ENCODE results near the gene NR4A2. TPM values are rescaled to one million over a fixed set of nuclear protein-coding genes. Genes with fewer than 3 reads are reported as not detected.
A peak's percentile ranks its signal among the peaks of the same experiment; 100 is the strongest.

Gene NR4A2
- total and polyA plus RNA-seq, 2 experiments from 2014 or later, result 2.3 to 4.5 TPM

DNA sequence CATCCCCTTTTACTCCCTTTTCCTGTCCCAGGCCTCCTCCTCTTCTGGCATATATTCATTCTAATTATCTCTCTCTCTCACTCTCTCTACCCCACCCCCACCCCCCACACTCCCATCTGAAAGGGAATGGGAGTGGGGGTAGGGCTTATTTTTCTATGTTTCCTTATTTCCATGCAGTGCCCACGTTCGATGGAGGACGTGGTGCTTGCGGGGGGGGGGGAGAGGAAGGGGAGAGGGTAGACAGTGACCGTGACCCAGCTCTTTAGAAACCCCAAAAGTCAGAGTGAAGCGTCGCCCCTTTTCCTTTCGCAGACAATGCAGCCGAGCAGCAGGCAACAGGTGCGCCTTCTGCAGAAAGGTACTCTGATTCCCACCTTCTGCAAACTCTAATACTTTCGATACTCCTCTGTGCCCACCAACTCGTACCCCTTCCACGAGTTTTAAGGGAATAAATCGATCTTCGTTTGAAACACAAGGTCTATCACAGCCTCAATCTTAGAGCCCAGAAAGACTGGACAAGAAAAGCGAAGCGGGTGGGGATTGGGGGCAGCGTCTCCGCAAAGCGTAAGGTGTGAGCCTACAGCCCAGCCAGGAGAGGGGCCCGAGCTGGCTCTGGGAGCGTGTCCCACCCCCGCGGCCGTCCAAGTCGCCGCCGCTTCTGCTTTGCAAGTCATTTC, 891 bp upstream of the NR4A2 start:
- peak overlapping the region; percentile 90 for H3K4me2 ChIP-seq
- H3K4me1 ChIP-seq (ENCODE audit: insufficient read depth), result peaks cover 5% of the 10 kb centered on the region
- H3K36me3 ChIP-seq (replicated peaks; ENCODE audit: insufficient read depth, low read depth), result no peaks in the 10 kb centered on the region
- no peak for DNase-seq (ENCODE audit: low spot score)
- H3K9me2 ChIP-seq (replicated peaks; ENCODE audit: insufficient read depth), result no peaks in the 10 kb centered on the region
- H3K79me2 ChIP-seq, result peaks cover 15% of the 10 kb centered on the region
- no peaks in the 10 kb centered on the region for H4K20me1 ChIP-seq (ENCODE audit: insufficient read depth, poor library complexity, severe bottlenecking)
- H3K27ac ChIP-seq, result peak overlapping the region; percentile 96
- peaks cover 28% of the 10 kb centered on the region for H3K27me3 ChIP-seq
- WGBS (ENCODE audit: low lambda C conversion rate, missing lambda C conversion rate), result 2% methylated on average over 24 of the region's 28 CpGs
- H3K9me3 ChIP-seq (ENCODE audit: low read depth), result no peaks in the 10 kb centered on the region
- TF ChIP-seq EZH2phosphoT487 (IDR thresholded peaks at IDR 0.05; ENCODE audit: low read depth, severe bottlenecking, unreplicated experiment) (no peak), EZH2 (IDR thresholded peaks at IDR 0.05; ENCODE audit: borderline replicate concordance) (no peak)
- TF ChIP-seq, protein P1, sequence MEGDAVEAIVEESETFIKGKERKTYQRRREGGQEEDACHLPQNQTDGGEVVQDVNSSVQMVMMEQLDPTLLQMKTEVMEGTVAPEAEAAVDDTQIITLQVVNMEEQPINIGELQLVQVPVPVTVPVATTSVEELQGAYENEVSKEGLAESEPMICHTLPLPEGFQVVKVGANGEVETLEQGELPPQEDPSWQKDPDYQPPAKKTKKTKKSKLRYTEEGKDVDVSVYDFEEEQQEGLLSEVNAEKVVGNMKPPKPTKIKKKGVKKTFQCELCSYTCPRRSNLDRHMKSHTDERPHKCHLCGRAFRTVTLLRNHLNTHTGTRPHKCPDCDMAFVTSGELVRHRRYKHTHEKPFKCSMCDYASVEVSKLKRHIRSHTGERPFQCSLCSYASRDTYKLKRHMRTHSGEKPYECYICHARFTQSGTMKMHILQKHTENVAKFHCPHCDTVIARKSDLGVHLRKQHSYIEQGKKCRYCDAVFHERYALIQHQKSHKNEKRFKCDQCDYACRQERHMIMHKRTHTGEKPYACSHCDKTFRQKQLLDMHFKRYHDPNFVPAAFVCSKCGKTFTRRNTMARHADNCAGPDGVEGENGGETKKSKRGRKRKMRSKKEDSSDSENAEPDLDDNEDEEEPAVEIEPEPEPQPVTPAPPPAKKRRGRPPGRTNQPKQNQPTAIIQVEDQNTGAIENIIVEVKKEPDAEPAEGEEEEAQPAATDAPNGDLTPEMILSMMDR (IDR thresholded peaks at IDR 0.05; ENCODE audit: poor library complexity), result no peak
- peak overlapping the region; percentile 79 for H2AFZ ChIP-seq
- peak overlapping the region; percentile 55 for H3K4me3 ChIP-seq

- Histone ChIP-seq H3K4me1 (ENCODE audit: insufficient read depth) (peaks cover 5% of the 10 kb centered on the region), H3K4me3 (peak overlapping the region; percentile 55), H3K27me3 (peaks cover 38% of the 10 kb centered on the region), H3K36me3 (replicated peaks; ENCODE audit: insufficient read depth, low read depth) (no peaks in the 10 kb centered on the region), H4K20me1 (ENCODE audit: insufficient read depth, poor library complexity, severe bottlenecking) (no peaks in the 10 kb centered on the region), H3K9me2 (replicated peaks; ENCODE audit: insufficient read depth) (no peaks in the 10 kb centered on the region), H3K79me2 (peaks cover 6% of the 10 kb centered on the region), H2AFZ (peak overlapping the region; percentile 79), H3K9me3 (ENCODE audit: low read depth) (no peaks in the 10 kb centered on the region), H3K4me2 (peak overlapping the region; percentile 90), H3K27ac (peak overlapping the region; percentile 96)
- no peak for TF ChIP-seq EZH2 (IDR thresholded peaks at IDR 0.05; ENCODE audit: borderline replicate concordance)
- TF ChIP-seq EZH2phosphoT487 (IDR thresholded peaks at IDR 0.05; ENCODE audit: low read depth, severe bottlenecking, unreplicated experiment), result no peak
- TF ChIP-seq, protein P1 (IDR thresholded peaks at IDR 0.05; ENCODE audit: poor library complexity), result no peak
- no peak for DNase-seq (ENCODE audit: low spot score)
- under 1% methylated on average over 11 of the region's 12 CpGs for WGBS (ENCODE audit: low lambda C conversion rate, missing lambda C conversion rate)
These were observed 312 bp downstream of the NR4A2 start for GRCh38 chr2:156332284-156332533.

- Histone ChIP-seq H4K20me1 (ENCODE audit: insufficient read depth, poor library complexity, severe bottlenecking) (no peaks in the 10 kb centered on the region), H3K27ac (peak overlapping the region; percentile 96), H3K4me3 (peak overlapping the region; percentile 55), H3K27me3 (peaks cover 43% of the 10 kb centered on the region), H3K9me2 (replicated peaks; ENCODE audit: insufficient read depth) (no peaks in the 10 kb centered on the region), H2AFZ (peak overlapping the region; percentile 79), H3K36me3 (replicated peaks; ENCODE audit: insufficient read depth, low read depth) (no peaks in the 10 kb centered on the region), H3K79me2 (peaks cover 1% of the 10 kb centered on the region), H3K4me1 (ENCODE audit: insufficient read depth) (peaks cover 5% of the 10 kb centered on the region), H3K9me3 (ENCODE audit: low read depth) (no peaks in the 10 kb centered on the region), H3K4me2 (peak overlapping the region; percentile 90)
- DNase-seq (ENCODE audit: low spot score), result peak; percentile 79
- WGBS (ENCODE audit: low lambda C conversion rate, missing lambda C conversion rate), result 3% methylated on average over 18 of the region's 18 CpGs
- TF ChIP-seq EZH2phosphoT487 (IDR thresholded peaks at IDR 0.05; ENCODE audit: low read depth, severe bottlenecking, unreplicated experiment) (no peak), EZH2 (IDR thresholded peaks at IDR 0.05; ENCODE audit: borderline replicate concordance) (no peak)
- TF ChIP-seq, protein P1 (IDR thresholded peaks at IDR 0.05; ENCODE audit: poor library complexity), result no peak
These were observed 793 bp downstream of the NR4A2 start for GRCh38 chr2:156331572-156332283.

All from hepatocyte (in vitro differentiated cells).